ENCODE measurements around the gene LRRC70.

DNA sequence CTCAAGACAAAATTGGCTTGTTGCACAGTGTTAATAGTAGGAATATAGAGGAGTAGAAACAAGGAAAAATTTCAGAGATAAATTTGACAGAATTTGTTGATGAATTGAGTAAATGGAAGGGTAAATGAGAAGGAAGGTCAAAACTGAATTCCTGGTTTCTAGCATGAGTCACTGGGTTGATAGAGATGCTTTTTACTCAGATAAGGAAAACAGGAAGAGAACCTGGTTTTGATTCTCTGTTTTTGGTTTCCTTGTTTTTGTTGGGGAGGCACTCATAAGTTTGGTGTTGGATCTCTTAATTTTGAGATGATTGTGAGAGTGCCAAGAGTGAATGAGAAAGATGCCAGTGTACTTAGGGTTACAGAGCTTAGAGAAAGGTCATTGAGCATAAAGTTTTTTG lies 7.1 kb downstream of the LRRC70 start:
- TF ChIP-seq CTCF (IDR thresholded peaks at IDR 0.05) (no peak), POLR2A (IDR thresholded peaks at IDR 0.05) (no peak)

Measured in adrenal gland (tissue), 5 donors.